Measurements from ENCODE around the gene GPSM1.

The GPSM1 gene

DNA sequence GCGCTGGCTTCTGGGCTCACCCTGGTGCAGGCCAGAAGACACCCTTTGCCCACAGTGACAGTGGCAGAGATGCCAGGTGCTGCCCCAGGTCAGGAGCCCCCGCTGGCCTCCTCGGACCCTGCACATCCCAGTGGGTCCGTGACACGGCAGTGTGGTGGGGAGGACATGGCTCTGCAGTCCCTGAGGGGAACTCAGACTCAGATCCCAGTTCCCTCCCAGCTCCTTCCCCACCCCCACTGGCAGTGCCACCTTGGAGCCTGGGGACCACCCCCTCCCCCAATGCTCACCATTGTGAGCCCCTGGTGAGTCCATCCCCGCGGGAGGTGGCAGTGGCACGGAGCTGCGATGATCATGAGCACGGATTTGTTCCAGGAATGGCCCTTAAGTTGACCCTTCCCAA is 22.9 kb upstream of the GPSM1 start:
- no peak for DNase-seq (ENCODE audit: low spot score)

DNA sequence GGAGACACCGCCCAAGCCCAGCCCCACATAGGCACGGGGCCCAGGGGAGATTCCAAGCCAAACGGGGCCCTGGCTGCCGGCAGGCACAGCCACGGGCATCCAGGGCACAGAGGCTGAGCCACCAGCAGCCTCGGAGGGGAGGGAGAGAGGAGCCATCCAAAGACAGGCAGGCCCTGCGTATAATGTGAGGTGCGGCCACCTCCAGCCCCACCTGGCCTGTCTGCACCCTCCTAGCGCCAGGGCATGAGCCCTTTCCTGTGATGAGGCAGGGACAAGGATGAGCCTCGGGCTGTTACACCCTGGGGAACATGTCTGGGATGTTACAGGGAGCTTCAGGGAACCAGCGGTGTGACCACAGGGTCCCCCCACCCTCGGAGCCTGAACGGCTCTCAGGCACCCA is 22.4 kb upstream of the GPSM1 start:
- DNase-seq (ENCODE audit: low spot score), result no peak

GRCh38 chr9:136305804-136306203 is 21.5 kb upstream of the GPSM1 start:
- no peak for DNase-seq (ENCODE audit: low spot score)

GRCh38 chr9:136306211-136307208 is 20.8 kb upstream of the GPSM1 start:
- DNase-seq (ENCODE audit: low spot score), result no peak

GRCh38 chr9:136307215-136307750 is 20.1 kb upstream of the GPSM1 start:
- DNase-seq (ENCODE audit: low spot score), result no peak

- DNase-seq (ENCODE audit: low spot score), result no peak
Measured at GRCh38 chr9:136308006-136308701, 19.2 kb upstream of the GPSM1 start.

DNA sequence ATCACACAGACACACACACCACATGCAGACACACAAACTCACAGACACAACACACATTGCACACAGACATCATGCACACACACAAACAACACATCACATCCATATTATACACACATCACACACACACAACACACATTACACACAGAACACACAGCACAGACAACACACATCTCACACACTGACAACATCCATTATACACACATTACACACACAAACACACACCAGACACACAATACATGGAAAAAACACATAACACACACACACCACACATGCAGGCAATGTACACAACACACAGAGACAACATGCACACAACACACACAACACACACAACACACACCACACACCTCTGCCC is 18.7 kb upstream of the GPSM1 start:
- no peak for DNase-seq (ENCODE audit: low spot score)

DNA sequence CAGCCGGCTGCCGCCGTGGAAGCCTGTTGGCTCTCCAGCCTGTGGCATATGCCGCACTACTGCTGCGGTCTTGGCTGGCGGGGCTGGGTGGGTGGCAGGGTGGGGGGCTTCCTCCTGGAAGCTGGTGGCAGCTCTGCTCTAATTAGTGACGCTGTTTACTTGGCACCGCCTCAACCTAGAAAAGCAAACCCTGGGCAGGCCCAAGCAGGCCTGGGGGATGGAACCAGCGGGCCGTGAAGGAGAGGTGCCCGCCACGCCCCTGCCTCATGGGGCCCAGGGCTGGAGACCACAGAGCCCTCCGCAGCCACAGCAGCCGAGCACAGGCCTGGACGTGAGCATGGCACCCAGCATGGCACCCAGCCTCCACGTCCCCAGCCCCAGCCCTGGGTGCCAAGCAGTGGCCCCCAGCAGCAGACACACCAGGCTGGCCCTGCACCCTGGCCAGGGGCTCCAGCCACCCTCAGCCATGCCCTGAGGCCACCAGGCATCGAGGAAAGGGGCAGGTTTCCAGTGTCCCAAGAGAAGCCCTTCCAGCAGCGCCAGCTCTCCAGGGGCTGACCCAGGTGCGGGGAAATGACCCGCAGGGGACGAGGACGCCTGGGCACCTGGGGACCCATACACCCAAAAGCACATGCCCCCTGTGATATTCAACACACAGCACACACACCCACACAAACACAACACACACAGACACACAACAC is 18.1 kb upstream of the GPSM1 start:
- no peak for DNase-seq (ENCODE audit: low spot score)

DNA sequence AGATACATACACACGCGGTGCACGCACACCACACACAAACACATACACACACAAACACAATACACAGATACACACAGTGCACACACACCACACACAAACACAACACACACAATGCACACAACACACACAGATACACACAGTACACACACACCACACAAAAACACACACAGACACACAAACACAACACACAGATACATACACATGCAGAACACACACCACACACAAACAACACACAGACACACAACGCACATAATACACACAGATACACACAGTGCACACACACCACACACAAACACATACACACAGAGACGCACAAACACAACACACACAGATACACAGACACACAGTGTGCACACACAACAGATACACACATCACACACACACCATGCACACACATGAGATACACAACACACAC is 17.5 kb upstream of the GPSM1 start:
- no peak for DNase-seq (ENCODE audit: low spot score)

- no peak for DNase-seq (ENCODE audit: low spot score)
Measured at GRCh38 chr9:136310273-136311030, 16.9 kb upstream of the GPSM1 start.

DNA sequence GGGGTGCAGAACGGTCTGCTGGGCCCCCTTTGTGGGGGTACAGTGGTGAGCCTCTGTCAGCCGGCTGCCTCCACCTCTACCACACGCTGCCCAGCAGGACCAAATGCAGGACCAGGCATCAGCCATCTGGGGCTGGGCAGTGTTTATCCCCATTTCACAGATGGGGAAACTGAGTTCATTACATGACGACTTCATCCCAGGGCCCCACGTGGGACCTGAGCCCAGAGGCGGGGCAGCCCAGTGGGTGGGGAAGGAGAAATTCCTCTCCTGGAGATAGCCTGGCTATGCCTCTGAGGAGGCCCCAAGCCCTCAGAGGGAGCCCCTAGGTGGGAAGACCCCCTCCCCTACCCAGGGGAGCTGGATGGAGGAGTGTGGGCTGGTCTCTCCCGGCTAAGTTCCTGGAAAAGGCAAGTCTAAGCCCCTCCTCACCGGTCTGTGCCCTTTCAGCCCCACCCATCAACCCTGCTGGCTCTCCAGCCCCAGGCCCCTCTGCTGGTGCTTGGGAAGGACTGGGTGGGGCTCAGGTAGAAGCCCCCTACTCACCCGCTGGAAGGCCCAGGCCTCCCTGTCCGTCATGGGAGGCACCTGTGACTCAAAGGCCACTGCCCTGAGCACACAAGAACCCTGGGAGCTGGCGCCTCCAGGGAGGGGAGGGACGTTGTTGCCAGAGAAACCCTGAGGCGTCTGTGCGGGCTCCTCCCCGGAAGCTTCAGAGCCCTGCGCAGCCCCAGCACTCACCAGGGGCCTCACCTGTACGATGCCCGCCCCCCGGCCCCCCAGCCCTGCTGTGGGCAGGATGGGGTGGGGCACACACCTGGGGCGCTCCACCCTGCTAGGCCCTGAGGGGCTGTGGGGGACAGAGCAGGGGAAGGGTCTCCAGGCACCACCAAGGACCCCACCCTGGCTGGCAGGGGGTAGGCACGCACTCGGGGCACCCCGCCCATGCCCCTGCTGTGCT is 16.0 kb upstream of the GPSM1 start:
- no peak for DNase-seq (ENCODE audit: low spot score)

DNA sequence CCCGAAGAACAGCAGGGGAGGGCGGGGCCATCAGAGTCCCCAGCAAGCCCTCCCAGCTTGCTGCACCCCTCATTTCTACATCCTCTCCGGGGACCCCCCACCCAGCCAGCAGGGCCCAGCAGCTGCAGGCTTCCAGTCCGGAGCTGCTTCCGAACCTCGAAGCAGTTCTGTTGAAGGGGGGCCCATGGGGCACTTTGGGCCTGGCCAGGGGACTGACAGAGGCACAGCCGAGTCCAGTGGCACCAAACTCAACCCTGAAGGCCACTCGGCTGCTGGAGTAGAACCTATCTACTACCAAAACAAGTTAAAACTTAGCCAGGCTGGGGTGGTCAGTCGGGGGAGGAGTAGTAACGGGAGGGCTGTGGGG is 15.3 kb upstream of the GPSM1 start:
- no peak for DNase-seq (ENCODE audit: low spot score)

- no peak for DNase-seq (ENCODE audit: low spot score)
Measured at GRCh38 chr9:136312436-136312835, 14.9 kb upstream of the GPSM1 start.

DNA sequence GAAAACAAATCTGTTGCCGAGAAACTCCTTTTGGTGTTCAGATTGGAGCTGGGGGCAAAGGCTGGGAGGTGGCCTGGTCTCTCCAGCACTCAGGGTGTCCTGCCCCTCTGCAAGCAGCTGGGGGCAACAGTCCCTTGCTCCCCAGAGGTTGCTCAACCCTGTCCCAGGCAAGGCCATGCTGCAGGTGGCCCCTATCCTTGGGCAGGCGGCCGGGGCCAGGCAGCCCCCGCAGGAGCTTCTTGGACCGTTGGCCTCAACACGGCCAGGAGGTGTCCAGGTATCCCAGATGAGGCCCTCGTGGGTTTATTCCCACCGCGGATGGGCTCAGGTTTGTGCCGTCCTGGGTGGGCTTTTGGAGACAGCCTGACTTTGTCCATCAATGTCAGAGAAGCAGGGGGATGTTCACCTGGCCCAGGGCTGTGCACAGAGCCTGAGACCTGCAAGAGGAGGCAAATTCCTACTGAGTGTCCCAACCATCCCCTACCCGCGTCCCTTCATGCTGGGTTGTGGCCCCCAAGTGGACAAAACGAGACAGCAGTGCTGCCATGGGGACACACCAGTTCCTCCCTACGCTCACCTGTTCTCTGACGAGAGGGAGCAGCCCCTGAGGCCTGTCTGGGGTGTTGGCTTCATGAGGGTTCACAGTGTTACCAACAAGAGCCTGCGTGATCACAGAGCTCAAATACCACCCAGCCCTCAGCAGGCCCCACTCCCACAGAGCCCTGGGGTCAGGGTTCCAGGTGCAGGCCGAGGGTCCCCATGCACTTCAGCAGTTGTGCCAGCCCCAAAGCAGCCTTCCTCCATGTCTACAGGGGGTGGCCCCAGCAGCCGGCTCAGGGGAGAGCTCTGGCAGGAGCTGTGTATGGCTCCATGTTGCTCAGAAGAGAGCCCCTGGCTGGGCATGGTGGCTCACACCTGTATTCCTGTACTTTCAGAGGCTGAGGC is 14.0 kb upstream of the GPSM1 start:
- no peak for DNase-seq (ENCODE audit: low spot score)

- DNase-seq (ENCODE audit: low spot score), result no peak
Measured at GRCh38 chr9:136314056-136314416, 13.3 kb upstream of the GPSM1 start.

DNA sequence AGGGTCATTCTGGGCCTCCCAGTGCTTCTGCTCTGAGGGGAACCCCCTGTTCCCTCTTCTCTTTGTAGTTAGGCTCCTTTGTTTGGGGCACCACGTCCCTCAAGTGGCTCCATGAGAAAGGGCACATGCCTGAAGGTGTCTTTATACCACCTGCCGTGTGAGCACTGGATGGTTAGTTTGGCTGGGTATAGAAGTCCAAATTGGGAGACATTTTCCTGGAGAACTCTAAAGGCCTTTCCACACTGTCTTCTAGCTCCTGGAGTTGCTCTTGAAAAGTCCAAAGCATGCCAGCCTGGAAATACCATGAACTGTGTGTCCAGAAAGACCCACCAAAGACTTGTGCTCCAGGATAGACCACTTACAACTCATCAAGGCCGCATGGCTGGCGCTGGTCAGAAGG is 12.4 kb upstream of the GPSM1 start:
- DNase-seq (ENCODE audit: low spot score), result no peak

DNA sequence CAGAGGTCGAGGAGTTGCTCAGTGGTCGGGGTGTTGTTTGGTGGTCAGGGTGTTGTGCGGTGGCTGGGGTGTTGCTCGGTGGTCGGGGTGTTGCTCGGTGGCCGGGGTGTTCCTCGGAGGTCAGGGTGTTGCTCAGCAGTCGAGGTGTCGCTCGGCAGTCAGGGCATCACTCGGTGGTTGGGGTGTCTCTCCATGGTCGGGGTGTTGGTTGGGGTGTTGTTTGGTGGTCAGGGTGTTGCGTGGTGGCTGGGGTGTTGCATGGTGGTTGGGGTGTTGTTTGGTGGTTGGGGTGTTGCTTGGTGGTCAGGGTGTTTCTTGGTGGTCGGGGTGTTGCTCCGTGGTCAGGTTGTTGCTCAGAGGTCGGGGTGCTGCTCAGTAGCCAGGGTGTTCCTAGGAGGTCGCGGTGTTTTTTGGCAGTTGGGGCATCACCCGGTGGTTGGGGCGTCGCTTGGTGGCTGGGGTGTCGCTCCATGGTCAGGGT is 11.0 kb upstream of the GPSM1 start:
- DNase-seq (ENCODE audit: low spot score), result no peak

DNA sequence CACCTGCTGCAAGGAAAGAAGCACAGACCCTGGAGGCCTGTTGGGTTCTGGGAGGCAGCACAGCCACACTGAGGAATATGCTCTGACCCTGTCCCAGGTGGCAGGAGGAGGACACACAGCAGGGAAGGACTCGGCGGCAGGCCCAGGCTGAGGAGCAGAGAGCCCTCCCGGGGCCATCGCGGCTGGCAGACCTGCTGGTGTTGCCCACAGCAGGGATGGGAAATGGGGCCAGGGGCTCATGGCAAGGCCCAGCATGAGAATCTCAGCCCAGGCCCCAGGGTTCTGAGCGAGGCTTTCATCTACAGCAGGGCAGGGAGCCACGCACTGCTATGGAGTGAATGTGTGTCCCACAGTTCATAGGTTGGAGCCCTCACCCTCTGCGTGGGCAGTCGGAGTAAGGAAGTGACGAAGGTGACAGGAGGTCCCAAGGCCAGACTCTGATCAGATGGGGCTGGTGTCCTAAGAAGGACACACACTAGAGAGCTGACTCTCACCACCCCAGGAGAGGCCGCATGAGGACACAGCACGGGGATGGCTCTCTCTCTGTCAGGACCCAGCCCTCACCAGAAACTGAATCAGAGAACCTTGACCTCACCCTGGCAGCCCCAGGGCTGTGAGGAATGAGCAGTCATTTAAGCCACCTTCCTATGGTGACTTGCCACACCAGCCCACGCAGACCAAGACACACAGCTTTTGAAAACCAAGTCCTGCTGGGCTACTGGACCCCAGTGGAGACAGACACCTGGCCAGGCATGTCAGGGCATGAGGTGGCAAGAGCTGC is 10.3 kb upstream of the GPSM1 start:
- DNase-seq (ENCODE audit: low spot score), result no peak

- DNase-seq (ENCODE audit: low spot score), result no peak
Measured at GRCh38 chr9:136317695-136318094, 9.6 kb upstream of the GPSM1 start.
